Measurements from ENCODE around the gene PHACTR2.

The PHACTR2 gene

DNA sequence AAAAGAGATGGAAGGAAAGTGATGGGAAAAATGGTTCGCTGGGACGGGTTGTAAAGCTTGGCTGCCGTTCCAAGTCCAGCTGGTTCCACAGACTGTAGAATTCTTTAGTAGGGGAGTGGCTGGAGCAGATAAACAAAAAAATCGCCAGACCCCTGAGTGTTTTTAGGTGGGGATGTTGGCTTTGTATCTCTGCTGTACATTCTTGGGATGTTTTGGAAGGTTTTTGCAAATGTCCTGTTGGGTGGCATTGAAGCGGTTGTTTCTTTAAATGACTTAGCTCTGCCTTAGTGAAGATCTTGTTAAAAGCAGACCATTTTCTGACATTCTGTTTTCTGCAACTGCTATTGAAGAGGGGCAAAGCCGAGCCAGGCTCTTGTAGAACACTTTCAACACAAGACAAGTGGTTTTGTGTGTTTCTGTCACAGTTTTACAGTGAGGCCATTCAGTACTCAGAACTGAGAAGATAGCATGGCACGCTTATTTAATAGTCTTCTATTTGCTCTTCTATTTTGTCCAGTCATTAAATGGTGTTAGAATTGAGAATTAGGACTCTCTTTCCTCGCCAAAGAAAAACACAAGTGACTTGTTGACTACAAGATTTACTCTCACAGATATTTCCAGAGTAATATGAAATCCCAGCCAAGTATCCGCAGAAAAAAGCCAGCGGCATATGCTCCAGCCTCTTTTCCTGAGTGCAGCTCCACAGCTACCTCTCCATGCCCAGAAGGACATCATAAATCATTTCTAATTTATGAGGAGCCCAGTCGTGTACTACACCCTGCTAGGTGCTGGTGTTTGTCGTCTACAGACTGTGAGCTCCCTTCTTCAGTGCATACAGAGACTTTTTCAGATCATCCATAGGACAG, 65.8 kb downstream of the PHACTR2 start:
- DNase-seq: no peak

DNA sequence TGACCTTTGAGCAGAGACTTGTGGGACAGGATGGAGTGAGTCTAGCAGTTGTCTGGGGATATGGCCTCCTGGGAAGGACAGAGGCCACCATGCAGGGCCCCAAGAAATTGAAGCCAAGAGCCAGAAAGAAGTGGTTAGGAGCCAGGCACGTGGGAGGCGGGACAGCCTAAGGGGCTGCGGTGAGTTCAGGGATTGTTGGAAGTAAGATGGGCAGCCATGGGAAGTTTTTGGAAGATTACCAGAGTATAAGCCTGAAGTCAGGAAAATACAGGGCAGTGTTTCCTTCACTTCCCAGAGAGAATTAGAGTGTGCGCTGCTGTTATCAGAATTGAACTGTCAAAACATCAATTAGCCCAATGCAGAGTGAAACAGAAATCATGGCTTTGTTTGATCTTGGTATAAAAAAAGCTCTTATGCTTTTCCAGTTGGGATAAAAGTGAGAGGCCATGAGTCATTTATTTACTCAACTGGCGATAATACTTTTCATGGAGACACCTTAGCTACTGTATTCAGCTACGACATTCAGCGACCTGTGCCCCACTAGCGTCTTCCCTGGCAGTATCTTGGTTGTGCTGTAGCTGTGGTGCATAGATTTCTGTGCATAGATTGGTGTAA, 66.9 kb downstream of the PHACTR2 start:
- DNase-seq: no peak

DNA sequence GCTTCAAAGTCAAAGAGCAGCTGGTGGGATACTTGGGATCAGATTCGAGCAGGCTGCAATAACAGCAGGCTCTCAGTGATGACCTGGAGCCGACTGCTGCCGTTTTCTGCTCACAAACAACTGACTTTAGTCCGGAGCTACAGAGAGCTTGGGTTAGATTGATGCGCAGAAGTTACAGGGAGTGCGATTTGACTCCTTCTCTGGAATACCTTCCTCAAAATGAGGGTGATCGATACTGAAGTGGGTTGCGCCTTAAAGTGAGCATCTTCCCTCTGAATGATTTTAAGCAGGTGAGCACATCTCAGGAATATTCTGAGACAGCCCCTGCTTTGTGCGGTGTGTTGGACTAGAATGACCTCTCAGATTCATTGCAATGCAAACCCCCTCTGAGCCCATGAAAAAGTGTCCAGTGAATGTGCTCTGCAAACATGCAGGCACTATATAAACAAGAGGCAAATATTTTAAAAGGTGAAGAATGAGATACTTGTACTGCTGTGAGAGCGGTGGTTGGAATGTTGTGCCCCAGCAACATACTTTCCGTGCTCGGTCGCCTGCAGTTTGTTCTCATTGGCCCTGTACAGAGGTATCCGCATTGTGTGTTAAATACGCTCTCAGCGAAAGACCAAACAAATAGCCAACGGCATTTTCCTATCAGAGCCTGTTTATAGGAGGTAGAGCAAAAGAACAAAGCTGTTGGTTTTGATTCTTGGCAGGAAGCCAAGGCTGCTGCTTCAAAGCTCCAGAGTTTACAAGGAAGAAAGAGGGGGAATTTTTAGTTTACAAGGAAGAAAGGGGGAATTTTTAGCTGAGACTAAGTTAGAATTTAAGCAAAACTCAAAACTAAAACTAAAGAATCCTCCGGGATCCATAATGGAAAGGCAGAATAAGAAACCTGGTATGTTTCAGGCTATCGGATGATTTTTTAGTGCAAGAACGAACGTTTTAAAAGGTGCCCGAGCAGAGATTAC, 67.7 kb downstream of the PHACTR2 start:
- no peak for DNase-seq

DNA sequence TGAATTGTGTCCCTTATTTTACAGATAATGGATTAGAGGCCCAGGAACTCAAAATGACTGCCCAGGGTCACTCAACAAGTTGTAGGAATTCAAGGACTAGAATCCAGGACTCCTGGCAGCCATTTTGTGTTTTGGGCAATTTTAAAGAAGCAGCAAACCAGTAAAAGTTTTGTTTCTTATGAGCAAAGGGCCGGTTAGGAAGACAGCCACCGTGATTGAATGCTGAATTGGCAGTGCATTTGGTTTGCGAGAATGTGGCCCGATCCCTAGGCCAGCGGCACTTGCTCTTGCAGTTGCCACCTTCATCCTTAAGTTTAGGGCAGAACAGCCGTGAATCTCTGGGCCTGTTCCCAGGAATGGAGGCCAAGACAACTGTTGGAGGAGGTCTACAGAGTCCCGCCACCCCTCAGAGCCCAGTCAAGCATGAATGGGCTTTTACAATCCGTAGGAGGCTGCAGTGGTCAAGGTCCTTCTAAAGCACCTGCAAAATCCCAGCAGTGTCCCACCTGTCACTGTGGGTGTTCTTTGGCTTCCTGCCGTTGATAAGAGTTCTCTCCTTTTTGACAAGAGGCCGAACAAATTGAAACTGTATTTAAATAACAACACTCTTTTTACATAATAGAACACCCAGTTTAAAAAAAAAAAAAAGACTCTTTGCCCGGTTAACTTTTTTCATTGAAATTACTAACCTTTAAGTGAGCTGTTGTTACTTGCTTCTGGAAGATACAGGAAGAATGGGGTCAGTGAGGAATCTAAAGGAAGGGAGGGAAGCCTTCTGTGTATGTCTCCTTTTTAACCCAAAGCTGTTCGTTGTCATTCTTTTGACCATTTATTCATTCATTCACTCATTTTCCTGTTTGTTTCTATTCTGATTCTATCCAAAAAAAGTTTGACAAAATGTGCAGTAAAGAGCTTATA, 68.7 kb downstream of the PHACTR2 start:
- DNase-seq: no peak

DNA sequence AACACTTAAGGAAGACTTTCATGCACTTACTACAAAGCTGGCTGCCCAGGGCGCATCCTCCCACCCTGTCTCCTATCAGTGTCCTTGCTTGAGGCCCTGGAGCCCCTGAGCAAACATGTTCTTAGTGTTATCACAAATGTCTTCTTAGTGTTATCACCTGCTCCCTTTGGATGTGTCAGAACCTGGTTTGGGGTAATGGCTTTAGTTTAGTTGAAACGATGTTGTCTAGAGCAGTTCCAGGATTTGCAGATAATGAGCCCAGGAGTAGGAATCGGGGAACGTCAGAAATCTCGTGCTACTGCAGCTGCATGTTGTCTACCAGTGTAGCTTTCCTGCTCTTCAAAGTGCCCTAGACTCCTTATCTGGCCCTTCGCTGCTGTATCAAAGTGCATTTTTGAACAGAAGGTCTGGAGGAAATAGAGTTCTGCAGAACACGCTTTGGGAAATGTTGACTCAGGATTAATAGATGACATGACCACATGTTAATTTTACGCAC, 69.6 kb downstream of the PHACTR2 start:
- no peak for DNase-seq

DNA sequence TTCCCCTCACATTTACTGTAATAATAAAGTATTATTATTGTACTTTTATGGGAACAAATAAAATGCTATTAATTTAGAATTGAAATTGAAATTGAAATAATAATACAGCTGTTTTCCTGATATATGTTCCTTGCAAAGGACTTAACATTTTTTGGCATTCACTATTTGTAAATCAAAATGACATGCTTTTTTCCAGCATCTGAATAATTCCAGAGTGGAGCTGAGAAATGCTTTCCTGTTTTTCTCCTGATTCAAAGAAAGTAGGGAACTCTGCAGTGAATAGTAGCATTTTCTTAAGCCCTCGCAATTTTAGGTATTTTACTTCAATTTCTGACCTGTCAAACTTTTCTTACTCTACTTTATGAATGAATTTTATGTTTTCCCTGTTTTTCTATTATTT, 72.1 kb downstream of the PHACTR2 start:
- DNase-seq: no peak

DNA sequence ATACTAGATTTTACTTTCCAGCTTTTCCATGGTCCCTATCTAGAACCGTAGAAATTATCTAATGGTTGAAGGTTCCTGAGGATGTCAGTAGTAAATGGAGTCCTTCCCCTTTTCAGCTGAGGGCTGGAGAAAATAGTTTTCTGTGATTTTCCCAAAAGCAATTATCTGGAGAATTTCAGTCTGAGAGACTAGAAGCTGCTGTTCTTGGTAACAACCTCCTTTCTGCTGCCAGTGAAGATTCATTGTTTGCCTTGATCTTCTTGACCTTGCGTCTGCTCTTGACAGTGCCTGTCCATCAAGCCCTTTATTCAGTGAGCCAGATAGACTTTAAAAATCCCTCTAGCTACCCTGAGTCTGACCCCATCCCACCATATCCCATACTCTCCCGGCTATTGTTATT, 73.1 kb downstream of the PHACTR2 start:
- DNase-seq: no peak

DNA sequence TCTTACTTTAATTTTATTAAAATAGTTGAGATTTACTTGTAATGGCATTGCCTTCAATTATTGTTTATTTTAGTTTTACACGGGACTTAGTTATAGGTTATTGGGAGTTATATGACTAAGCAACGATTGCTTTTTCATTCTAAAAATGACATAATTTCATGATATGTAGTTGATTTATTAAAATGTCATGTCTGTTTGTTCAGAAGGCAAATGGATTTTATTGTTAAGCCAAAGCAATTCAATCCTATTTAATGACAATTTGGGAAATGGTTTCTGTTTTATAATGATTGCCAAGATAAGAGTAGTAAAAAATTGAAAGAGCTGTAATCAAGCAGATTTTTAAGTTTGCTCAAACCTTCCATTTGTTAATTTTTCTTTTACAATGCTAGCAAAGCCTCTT, 74.7 kb downstream of the PHACTR2 start:
- DNase-seq: no peak

DNA sequence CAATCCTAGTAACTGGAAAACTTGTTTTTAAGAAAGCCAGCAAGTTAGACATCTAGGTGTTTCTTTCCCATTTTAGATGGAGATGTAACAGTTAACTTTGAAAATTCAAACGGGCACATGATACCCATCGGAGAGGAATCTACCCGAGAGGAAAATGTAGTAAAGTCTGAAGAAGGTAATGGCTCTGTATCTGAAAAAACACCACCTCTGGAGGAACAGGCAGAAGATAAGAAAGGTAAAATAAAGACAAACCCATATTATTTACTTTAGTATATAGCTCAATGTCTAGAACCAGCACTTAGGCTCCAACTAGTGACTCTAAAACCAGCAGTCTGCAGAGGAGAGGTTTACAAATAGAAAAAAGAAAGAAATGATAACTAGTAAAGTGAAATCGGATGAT, 75.9 kb downstream of the PHACTR2 start:
- no peak for DNase-seq

DNA sequence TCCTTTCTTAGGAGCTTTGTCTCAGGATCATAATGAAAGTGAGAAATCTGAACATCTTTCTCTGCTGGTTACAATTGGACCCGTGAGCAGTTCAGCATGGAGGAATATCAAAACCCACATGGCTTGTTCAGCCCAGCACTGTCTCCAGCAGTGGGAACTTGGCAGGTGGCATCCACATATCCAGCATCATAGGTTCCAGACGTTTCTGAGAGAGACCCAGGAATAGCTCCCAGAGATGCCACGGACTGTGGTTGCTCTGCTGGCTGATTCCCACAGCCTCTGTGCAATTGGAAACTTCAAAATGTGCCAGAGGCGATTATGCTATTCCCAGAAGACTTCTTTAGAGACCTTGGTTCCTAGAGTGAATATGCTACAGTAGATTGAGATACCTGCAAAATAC, 76.4 kb downstream of the PHACTR2 start:
- no peak for DNase-seq

DNA sequence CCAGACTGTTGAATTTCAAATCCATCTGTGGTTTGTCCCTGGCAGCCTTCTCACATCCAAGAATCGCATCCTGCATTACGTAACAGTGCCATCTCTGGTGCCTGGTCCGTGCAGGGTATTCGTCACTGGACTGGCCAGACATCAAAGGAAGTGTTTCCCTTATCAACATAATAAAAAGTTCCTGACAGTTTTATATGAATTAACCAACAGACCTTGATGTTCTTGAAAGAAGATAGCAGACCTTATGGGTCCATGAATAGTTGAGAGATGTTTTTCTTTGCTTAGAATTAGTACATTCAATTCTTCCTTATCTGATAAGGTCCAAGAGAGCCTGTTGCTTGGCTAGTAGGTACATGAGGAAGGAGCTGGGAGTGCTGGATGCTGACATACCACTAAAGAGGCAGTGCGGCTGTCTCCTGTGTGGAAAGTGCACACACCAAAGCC, 77.6 kb downstream of the PHACTR2 start:
- DNase-seq: no peak

DNA sequence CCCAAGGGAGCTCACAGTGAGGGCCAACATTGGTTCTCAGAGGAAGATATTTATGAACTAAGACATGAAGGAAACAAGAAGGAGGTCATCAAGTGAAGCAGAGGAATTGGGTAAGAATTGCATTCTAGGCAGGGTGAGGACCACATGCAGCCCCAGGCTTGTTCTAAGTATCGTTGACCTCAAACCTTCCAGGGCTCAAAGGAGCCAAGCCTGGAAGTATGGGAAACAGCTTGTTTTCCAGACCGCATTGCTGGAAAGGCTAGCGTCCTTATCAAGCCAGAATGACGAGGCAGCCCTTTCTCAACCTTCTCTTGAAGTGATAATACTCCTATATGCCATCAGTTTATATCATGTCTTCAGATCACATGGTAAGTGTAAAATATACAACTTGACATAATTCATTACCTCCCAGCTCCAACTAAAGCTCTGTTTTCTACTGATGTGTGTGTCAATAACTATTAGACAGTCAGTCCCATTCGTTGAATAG, 79.6 kb downstream of the PHACTR2 start:
- DNase-seq: no peak

DNA sequence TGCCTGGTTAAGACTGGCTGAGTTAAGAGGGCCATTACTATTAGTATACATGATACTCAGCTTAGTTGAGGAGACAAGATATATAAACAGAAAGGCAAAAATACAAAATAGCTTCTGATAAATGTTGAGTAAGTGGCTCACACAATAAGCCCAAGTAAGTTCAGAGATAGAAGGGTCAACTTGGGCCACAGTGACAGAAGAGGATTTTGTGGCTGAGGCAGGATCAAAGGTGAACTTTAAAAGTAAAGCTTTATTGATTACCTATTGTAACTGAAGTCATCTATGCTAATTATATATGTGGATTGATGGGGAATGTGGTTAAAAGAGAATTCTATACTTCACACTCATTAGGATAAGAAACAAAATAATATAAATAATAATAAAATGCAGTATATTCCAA, 80.8 kb downstream of the PHACTR2 start:
- no peak for DNase-seq

DNA sequence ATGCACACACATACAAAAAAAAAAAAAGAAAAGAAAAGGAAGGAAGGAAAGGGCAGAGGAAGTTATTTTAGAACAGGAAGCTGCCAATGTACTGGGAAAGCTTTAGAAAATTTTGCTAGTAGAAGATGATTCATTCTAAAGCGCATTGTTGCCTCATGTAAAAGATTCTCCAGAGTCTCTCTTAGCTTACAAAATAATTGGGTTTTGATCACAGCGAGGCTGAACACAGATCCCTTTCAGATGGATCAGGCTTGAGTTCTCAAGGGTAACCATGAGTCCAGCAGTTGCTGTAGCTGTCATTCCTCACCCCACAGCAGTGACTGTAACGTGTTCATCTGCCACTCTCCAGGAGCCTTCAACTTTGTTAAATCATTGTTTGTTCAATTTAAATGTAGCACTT, 81.9 kb downstream of the PHACTR2 start:
- DNase-seq: no peak

DNA sequence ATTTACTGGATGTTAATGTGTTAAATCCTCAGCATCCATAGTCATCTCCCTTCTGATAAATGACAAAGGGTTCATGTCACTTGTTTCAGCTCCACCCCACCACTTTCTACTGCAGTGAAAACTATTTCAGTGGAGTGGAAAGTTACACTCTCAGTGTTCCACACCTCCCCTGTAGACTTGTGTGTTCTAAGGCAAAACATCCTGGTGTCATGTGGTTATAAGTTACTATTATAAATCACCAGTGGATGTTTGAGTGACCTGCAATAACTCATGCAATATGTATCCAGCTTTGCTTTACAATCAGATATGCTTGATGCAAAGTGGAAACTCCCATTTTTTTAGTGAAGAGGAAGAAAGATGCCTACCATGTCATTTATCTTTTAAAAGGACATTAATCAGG, 83.3 kb downstream of the PHACTR2 start:
- DNase-seq: no peak

DNA sequence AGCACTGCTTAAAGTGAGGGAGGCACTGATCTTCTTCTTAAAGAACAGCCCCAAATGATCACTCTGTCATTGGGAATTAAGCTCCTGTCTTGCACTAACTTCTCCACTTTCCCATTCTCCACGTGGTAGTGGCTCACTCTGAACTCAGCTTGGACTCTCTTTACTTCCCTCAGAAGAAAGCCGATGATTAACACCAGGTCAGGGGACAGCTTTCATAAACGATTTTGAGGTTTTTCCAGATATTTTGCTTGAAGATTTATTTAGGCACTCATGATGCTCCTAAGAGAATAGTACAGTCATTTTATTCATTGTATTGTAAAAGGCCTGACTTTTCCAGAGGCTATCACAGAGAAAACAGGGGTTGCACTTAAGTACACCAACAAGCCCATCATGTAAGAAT, 84.4 kb downstream of the PHACTR2 start:
- DNase-seq: no peak

DNA sequence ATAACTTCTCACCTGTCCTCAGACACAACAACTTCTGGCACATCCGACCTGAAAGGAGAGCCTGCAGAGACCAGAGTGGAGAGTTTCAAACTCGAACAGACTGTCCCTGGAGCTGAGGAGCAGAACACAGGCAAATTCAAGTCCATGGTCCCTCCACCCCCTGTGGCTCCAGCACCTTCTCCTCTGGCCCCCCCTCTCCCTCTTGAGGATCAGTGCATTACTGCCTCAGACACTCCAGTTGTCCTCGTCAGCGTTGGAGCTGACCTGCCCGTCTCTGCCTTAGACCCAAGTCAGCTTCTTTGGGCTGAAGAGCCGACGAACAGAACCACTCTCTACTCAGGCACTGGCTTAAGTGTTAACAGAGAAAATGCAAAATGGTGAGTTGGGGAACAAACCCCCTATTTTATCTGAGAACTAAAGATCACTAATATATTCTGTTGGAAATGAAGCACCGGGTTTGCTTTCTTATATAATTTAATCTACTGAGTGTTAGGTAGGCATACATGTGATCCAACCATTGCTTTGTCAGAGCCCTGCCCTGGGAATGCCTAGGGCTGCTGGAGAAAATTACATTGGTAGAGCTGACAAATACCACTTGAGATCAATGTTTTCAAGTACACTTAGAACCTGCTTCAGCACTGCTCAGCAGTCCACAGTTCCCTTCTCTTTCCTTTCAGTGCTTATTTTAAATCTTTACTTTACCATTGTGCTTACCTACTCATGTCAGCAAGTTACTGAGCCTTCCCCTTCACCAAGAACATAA, 87.8 kb downstream of the PHACTR2 start:
- DNase-seq: no peak

DNA sequence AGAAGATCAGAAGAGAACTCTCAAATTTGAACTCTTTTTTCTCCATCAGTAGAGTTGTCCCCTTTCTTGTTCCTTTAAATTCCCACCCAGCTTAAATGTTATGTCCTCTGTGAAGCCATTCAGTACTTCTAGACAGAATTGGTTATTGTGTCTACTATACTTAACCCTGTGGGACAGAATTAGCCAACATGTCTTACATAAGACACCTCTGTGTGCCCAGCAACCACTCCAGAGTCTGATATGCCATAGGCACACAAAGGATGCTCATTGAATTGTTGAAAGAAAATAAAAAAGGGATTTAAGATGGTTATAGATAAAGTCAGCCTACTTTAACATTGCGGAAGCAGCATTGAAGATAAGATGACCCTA, 88.4 kb downstream of the PHACTR2 start:
- no peak for DNase-seq

DNA sequence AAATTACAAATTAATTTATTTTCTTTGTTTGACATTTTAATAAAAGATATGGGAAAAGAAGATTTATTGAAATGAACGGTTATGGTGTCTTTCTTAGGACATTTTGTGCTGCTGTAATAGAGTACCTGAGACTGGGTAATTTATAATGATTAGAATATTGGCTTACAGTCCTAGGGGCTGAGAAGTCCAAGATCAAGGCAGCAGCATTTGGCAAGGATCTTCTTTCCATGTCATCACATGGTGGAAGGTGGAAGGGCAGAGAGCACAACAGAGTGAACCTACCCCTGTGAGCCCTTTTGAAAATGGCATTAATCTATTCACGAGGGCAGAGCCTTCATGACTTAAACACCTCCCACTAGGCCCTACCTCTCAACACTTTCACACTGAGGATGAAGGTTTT, 89.7 kb downstream of the PHACTR2 start:
- no peak for DNase-seq

DNA sequence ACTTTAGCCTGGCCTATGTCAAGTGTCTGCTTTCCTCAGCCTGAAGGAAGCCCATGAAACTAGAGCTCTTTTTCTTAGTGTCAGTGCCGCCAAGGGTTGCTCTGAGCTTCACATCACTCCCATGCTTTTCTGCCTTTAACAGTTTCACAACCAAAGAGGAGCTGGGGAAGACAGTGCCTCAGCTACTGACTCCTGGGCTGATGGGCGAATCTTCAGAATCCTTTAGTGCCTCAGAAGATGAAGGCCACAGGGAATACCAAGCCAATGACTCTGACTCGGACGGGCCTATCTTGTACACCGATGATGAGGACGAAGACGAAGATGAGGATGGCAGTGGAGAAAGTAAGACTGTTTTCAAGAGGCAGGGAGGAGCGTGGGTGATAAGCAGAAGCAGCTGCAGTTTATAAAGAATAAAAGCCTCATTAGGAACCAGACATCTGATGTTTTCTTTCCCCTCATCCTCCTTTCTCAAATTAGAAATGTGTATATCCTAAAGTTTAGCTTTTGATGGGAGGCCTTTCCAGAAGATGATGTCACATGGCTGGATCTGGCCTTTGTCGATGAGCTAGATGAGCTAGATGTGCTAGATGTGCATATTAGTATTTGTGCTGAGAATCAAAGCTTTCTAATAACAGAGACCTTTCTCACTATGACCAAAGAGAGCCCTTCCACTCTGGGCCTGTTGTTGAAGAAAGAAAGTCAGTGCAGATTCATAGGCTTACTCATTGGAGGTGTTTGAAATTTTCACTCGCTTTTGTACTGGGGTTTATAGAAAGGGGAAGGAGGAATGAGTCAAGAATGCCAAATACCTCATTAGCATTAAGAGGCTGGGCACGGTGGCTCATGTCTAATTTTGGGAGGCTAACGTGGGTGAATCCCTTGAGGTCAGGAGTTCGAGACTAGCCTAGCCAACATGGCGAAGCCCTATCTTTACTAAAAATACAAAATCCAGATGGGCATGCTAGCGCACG, 94.6 kb downstream of the PHACTR2 start:
- no peak for DNase-seq
